NCI-H82 treated with DMSO at 0.1 percent for 48 hours (cell line): ENCODE data around the gene KLHDC3.
A peak's percentile ranks its signal among the peaks of the same experiment; 100 is the strongest.
"Not testable (repeated sequence)": the region's sequence is repeated elsewhere in the genome, so short reads cannot be mapped to it uniquely, and the experiment has no call there.

Source experiments
- DNase-seq: peaks from one replicate; lab custom pipeline; 2025; ENCODE audit not compliant: unreplicated experiment; lab: John Stamatoyannopoulos, UW

KLHDC3 gene

DNA sequence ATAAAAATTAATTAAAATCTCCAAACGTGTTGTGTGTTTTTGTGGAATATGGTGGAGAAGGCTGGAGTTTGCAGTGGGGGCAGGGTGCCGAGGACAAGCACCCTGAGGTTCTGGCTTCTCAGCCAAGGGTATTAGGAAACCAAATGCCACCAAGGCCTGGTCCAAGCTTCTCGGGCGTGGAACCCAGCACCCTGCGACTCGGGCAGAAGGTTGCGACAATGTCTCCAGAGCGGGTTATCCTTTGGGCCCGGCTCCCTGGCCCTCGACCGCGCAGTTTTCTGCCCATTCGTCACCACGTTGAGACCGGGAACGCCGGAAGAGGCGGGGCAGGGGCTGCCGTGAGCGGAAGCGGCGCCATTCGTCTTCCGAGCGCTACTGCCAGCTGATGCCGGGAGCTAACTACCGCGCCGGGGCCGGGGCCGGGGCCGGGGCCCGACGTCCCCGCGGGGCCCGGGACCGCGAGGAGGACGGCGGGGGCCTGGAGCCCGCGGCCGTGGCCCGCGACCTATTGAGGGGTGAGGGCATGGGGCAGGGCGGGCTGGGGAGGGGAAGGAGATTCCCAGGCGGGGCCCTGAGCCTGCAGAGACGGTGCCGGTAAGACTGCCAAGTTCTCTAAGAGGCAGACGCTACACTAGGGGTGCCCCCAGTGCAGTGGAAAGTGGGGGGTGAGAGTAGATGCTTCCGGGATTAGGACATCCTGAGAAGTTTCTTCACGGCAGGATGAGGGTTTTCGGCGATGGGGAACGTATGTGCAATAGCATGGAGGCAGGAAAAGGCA lies 7.4 kb downstream of the KLHDC3 start, which contains the start of gene RRP36:
Gene RRP36, plus strand, starts transcription at position 354 of the 778 bp plus-strand sequence. Its CDS starts 32 bp downstream, at position 386.
- peak; percentile 31 for DNase-seq

DNA sequence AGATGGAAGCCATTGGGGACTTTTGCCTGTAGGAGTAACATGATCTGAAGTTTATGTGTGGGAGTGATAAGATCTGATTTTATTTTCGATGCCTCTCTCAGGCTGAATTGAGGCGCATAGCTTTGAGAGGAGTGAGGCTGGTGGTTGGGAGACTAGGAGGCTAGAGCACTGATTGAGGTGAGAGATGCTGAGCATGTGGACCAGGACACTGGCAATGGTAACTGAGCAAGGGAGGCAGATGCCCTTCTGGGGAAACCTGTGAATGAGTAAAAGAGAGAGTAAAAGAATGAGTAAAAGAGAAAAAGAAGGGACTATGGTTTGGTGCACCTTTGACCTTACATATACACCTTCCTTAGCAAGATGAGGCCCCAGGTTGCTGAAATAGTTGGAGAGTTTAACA lies 10.4 kb downstream of the KLHDC3 start:
- no peak for DNase-seq

DNA sequence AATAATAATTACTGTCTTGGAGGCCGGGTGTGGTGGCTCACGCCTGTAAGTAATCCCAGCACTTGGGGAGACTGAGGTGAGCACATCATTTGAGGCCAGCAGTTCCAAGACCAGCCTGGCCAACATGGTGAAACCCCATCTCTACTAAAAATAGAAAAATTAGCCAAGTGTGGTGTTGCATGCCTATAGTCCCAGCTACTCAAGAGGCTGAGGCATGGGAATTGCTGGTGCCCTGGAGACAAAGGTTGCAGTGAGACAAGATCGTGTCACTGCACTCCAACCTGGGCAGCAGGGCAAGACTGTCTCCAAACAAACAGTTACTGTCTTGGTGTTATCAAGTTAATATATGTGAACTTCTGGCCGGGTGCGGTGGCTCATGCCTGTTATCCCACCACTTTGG lies 12.3 kb downstream of the KLHDC3 start:
- no peak for DNase-seq

DNA sequence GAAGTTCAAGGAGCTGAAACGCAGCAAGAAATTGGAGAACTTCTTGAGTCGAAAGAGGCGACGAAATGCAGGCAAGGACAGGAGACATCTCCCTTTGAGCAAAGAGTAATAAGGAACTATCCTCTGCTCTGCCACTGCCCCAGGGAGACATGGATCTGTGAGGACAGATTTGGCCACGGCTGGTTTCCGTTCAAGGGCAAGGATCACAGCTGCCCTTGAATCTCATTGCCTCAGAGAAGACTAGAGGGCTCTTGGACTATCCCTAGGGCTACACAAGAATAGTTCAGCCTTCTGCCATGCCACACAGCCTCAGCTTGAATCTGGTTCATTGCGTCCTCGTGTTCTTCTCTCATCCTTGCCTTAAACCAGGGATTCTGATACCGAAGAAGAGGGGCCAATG lies 15.1 kb downstream of the KLHDC3 start:
- no peak for DNase-seq

DNA sequence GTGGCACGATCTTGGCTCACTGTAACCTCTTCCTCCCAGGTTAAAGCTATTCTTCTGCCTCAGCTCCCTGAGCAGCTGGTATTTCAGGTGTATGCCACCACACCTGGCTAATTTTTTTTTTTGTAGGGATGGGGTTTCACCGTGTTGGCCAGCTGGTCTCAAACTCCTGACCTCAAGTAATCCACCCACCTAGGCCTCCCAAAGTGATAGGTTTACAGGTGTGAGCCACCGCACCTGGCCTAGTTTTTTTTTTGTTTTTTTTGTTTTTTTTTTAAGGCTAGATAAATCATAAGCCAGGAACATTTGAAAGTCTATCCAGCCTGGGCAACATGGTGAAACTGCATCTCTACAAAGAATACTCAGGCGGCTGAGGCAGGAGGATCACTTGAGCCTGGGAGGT lies 18.3 kb downstream of the KLHDC3 start:
- no peak for DNase-seq

DNA sequence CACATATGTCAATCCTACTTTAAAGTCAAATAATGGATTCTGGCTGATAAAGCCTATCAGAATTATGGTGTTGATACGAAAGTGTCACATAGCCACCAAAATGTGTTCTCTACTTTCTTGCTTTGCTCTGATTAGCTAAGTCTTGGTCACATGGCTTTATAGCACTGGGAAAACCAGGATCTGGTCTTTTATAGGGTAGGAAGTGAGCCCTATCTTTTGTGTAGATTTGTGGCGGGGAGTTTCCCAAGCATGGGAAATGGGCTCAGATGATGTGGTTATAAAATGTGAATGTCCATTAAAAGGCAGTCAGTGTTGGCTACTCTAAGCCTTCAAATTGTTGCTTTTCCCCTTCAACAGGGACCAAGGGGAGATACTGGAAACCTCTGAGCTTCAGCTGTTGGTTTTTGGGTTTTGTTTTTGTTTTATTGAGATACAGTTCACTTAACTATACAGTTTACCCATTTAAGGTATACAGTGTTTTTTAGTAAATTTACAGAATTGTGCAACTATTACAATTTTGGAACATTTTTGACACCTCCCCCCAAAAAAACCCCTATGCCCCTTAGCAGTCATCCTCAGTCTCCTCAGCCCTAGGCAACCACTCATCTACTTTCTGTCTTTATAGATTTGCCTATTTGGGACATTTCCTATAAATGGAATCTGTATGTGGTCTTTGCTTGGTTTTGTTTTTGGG lies 19.6 kb downstream of the KLHDC3 start:
- DNase-seq = no peak

DNA sequence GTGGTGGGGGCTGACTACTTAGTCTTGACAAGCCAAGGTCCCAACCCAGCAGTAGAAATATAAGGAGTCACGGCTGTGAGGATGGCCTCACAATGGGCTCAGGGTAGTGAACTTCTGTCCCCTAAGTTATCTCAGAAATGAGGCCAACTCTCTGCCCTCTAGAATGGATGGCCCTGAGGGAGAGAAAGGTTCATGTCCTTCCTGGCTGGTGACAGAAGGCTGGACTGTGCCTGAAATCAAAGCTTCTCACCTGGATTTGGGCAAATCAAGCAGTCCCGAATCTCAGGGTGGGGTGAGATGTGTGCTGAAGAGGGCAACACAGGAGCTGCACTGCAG lies 20.1 kb downstream of the KLHDC3 start:
- DNase-seq = no peak

DNA sequence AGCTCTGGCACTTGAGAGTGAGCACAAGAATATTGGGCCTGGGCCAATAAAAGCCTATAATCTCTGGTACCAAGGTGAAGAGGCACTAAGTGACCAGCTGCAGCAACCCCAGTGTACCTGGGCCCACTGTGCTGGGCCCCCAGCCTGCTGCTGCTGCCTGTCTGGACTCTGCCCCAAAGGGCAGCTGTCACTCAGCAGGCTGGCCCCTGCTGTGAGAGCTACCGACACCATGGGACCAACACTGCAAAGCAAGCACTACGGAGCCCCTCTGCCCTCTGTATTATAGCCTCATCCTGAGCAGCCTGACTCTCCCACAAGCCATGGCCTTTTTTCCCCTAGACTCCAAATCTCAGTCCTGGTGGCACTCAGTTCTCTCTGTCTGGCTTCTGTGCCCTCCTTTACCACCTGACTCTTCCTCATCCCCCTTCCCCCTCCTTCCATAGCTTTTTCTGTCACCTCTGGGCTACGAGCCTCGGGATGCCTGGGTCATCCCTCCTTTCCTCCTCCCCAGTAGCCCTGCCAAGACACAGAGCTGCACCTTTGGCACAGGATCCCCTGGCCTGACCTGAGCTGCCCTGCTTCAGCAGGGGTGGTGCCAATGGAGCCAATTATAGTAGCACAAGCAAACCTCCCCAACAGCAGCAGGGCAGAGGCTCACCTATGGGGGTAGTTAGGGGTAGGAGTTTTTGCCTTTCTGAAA lies 21.6 kb downstream of the KLHDC3 start:
- no peak for DNase-seq

DNA sequence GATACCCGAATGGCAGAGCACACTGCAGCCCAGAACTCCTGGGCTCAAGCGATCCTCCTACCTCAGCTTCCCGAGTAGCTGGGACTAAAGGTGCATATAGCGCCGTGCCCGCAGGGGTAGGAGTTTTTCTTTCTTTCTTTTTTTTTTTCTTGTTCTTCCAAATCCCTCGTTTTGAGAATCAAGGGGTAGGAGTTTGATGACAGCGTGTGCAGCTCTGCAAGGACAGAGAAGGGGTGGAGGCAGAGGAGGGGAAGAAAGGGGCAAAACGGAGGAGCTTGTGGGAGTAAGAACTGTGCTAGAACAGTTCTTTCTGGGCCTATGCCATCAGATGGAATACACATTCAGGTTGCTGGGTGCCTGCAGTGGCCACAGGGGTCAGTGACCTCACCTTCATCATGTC lies 22.7 kb downstream of the KLHDC3 start:
- no peak for DNase-seq

DNA sequence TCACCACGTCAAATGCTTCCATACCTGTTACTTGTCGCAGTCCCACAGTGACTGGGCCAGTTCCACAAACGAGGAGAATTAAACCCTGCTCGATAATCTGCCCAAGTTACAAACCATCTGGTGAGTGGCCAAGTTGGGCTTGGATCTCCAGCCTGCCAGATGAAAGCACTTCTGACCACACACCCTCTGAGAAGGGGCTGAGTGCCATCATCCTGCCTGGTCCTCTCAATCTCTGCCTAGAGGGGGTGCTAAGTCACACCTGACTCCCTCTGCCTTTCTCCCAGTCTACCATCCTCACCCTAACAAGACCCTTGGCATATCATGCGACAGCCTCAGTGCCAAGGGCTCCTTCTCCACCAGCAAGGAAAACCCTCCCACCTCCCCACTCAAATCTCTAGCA lies 23.1 kb downstream of the KLHDC3 start:
- DNase-seq = no peak

DNA sequence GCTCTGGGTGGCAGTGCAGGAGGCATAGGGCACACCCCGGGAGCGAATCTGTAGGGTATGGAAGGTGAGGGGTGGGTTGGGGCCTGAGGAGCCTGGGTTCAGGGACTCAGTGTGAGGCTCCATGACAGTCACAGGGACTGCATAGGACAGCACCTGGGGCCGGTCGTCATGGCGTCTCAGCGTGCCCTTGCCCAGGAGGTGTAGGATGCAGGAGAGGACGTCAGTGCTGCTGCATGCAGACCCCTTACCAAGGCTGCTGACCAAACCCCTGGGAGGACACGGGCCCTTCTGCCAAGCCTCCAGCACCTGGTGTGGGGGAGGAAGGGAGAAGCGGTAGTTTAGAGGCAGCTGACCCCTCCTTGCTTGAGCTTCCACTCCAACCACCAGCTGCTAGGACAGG lies 23.7 kb downstream of the KLHDC3 start:
- no peak for DNase-seq

DNA sequence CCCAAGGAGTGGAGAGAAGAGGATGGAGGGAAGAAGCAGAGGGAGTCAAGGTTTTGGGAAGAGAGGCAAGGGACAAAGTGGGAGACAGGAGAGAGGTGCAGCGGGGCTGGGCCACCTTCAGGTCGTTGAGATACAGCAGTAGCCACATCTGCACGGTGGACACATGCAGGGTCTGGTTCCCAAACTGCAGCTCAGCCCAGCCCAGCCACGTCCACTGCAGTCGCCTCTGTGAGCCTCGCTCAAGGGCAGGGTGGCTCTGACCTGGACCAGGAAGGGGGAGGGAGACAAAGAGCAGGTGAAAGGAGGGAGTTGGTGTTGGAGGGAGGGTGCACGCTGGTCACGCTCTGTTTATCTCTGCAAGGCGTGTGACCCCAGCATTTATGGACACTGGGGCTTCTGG lies 24.7 kb downstream of the KLHDC3 start:
- no peak for DNase-seq

DNA sequence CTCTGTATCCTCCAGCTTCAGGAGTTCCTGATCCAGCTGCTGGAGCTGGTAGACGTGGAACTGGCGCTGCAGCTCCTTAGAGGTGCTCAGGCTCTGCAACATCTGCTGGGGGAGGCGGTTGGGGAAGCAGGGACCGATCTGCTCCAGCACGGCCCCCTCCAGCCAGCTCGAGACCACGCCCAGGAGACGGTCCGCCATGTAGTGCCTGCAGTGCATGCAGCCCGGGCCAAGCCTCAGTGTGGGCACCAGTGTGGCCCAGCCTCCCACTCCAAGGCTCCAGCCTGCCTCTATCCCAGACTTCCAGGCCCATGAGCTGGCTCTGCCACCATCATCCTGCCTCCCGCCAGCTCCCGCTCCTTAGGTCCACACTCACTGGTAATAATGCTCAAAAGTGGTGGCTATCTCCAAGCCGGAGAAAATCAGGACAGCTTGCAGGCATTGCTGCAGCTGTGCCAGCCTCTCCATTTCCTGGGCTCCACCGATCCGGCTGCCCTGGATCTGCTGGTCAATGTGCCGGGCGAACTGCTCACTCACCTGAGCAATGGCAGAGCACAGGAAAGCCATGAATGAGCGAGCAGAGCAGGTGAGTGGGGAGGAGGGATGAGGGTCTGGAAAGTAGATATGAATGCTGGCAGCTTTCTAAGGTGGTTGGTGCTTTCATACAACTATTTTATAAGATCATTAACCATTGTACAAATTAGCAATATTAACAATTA lies 26.7 kb downstream of the KLHDC3 start:
- no peak for DNase-seq

DNA sequence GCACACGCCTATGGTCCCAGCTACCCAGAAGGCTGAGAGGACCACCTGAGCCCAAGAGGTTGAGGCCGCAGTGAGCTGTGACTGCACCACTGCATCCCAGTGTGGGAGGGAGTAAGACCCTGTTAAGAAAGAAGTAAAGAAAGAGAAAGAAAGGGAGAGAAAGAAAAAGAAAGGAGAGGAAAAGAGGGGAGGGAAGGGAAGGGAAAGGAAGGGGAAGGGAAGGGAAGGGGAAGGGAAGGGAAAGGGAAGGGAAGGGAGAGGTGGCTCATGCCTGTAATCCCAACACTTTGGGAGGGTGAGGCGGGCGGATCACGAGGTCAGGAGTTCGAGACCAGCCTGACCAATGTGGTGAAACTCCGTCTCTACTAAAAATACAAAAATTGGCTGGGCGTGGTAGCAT lies 27.4 kb downstream of the KLHDC3 start:
- DNase-seq = not testable (repeated sequence)

DNA sequence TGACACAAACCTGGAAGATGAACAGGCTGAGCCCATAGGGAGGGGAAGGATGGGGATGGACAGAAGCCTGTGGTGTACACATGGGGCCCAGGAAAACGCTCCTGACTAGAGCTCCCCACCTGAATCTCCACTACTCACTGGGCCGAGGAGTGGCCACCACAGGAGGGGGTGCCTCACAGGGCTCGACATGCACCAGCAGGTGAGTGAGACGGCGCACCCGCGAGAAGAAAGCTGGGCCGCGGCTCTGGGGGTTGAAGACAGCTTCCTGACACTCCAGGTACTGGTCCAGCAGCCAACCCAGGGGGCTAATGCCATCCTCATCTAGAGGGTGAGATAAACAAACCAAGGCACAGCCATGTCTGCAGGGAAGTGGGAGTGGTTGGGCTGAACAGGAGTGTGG lies 29.3 kb downstream of the KLHDC3 start:
- no peak for DNase-seq

DNA sequence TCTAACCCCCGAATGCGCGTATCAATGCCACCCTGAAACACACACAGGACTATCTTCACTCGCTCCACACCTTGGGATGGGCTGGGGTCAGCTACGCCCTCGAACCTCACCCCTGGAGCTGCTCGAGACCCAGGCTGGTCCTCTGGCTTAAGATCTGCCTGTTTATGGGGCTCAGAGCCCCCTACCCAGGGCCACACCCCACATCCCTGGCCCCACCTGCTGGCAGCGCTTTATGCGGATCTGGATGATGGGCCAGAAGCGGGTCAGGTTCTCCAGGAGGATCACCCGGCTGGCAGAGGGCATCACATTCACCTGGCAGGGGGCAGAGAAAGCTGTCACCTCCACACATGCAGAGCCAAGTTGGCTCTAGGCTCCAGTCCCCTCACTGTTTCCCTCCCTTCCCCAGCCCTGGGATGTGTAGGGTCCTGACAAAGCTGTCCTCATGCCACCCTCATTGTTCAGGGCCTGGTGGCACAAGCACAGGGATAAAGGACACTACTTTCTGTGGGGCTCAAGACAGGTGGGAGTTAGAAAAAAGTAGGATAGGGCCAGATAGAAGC lies 31.4 kb downstream of the KLHDC3 start:
- no peak for DNase-seq

DNA sequence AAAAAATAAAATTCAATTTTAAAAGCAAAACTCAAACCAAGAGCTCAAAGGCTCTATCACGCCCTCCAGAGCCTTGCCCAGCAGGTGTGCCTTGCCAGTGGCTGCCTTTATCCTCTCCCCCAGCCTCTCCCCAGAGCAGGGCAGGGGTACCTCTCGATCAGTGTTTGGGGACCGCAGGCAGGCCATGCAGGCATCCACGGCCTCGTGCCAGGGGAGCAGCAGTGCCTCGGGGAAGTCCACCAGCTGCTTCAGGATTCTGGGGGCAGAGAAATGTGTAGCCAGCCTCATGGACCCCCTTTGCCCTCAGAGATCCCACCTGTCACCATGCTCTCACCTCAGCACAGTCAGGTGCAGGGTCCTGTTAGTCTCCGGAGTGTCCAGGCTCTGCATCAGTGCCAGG lies 33.9 kb downstream of the KLHDC3 start:
- no peak for DNase-seq

DNA sequence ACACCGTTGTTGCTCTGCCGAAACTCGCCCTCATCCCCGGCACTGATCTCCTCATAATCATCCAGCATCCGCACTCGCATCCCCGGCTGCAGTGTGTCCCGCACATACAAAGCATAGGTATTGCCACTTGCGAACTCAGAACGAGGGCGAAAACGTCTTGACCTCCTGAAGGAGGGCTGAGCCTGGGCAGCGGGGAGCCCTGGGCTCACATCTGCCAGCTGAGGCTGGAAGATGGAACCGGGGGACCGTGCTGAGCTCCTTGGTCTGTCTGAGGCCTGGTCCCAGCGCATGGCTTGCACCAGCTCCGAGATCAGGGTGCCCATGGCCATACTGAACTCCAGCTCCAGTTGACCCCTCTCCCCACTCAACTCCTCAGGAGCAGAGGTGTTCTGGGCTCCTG lies 36.9 kb downstream of the KLHDC3 start:
- no peak for DNase-seq

DNA sequence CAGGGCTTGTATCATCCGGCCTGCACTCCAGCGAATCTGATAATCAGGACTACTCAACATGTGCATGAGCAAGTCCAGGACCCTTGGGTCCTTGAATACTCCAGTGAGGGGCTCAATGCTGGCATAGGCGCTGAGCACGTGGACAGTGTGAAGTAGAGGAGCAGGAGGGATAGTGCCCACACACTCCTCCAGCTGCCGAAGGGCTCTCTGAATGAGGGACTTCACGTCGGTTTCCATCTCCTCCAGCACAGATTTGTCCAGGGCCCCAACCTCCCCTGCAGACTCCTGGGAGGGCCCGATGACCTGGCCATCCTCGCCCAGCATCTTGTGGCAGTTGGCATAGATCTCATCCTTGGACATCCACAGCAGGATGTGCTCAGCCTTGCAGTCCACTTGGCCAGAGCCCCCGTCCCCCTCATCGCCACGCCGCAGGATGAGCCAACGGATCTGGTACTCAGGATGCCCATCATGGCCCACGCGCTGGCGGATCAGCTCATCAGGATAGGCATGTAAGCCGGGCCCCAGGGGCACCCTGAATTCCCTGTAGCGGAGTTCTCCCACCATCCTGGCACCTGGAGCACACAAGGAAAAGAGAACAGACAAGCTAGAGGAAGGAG lies 38.3 kb downstream of the KLHDC3 start:
- DNase-seq = no peak

DNA sequence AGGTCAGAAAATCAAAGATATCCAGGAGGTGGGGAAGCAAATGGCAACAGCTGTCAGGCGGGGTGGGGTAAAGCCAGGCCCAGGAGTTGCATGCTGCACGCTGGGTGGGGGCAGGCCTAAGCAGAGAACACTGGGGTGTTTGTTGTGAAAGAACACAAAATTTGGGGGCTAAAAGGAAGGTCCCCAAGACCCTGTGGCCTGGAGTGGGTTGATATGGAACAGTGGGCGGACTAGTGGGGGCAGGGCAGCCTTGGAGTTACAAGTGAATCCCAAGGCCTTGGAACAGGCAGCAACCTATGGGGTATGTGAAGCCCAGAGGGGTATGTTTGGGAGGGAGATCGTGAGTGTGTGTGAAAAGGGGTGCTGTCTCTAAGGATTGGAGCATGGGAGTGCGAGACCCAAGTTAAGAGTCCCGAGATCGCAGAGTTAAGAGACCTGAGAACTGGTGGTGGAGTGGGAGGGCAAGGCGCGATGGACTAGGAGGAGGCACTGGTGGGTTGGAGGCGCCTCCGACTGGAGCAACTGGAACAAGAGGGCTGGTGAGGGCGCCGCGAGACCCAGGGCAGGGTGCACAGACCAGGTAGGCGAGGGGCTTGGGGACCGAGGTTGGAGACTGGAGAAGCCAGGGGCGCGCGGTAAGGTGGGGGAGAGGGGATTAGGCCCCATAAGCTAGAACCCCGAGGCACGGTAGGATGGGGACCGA lies 38.9 kb downstream of the KLHDC3 start:
- no peak for DNase-seq
